Activated naive CD8-positive, alpha-beta T cell treated with anti-CD3 and anti-CD28 coated beads, Interleukin-2, amount 50 U/mL, for 24 hours (primary cell): ENCODE data around the gene ARHGEF17.

ENCODE experiments used
- ATAC-seq: fragments of 150-1000 bp; cut with Tn5 transposase; one replicate; pipeline ENCODE4 v1.10.0; 2021
- DNase-seq: peaks from one replicate; pipeline ENCODE4 v3.0.0; 2021
- H3K27ac Mint-ChIP-seq: one replicate; pipeline ENCODE4 v1.8.0; 2021; ENCODE audit warnings: mild to moderate bottlenecking, mixed read lengths
- H3K27me3 Mint-ChIP-seq: one replicate; pipeline ENCODE4 v1.8.0; 2021; ENCODE audit warnings: mixed read lengths
- H3K36me3 Mint-ChIP-seq: one replicate; pipeline ENCODE4 v1.8.0; 2021; ENCODE audit warnings: low read depth, mixed read lengths
- H3K4me1 Mint-ChIP-seq: one replicate; pipeline ENCODE4 v1.8.0; 2021; ENCODE audit warnings: mixed read lengths
- H3K4me3 Mint-ChIP-seq: one replicate; pipeline ENCODE4 v1.8.0; 2021; ENCODE audit warnings: mild to moderate bottlenecking, moderate library complexity, mixed read lengths
- H3K9me3 Mint-ChIP-seq: one replicate; pipeline ENCODE4 v1.8.0; 2021; ENCODE audit warnings: mixed read lengths

The ARHGEF17 gene

GRCh38 chr11:73337846-73338245, 29.8 kb downstream of the ARHGEF17 start:
- Mint-ChIP-seq H3K4me1 (peaks cover 3% of the 10 kb centered on the region), H3K27ac (no peak overlapping the region), H3K27me3 (no peaks in the 10 kb centered on the region), H3K36me3 (no peaks in the 10 kb centered on the region), H3K4me3 (no peak overlapping the region), H3K9me3 (no peaks in the 10 kb centered on the region)
- DNase-seq (no peak), ATAC-seq (no peak)

GRCh38 chr11:73338279-73338678, 30.2 kb downstream of the ARHGEF17 start:
- Mint-ChIP-seq H3K4me1 (peaks cover 3% of the 10 kb centered on the region), H3K4me3 (no peak overlapping the region), H3K36me3 (no peaks in the 10 kb centered on the region)

GRCh38 chr11:73340164-73340563, 32.1 kb downstream of the ARHGEF17 start:
- Mint-ChIP-seq H3K36me3 (no peaks in the 10 kb centered on the region), H3K27me3 (no peaks in the 10 kb centered on the region), H3K9me3 (no peaks in the 10 kb centered on the region), H3K4me3 (no peak overlapping the region), H3K4me1 (peaks cover 3% of the 10 kb centered on the region), H3K27ac (no peak overlapping the region)
- ATAC-seq (no peak), DNase-seq (no peak)

More at GRCh38 chr11:73338279-73338678, 30.2 kb downstream of the ARHGEF17 start:
- no peak for ATAC-seq
- H3K27ac Mint-ChIP-seq = no peak overlapping the region
- DNase-seq = no peak
- no peaks in the 10 kb centered on the region for H3K9me3 Mint-ChIP-seq
- no peaks in the 10 kb centered on the region for H3K27me3 Mint-ChIP-seq

GRCh38 chr11:73342633-73343032, 34.6 kb downstream of the ARHGEF17 start:
- DNase-seq (no peak), ATAC-seq (no peak)
- no peak overlapping the region for H3K27ac Mint-ChIP-seq
- no peaks in the 10 kb centered on the region for H3K27me3 Mint-ChIP-seq
- no peak overlapping the region for H3K4me3 Mint-ChIP-seq
- H3K36me3 Mint-ChIP-seq = no peaks in the 10 kb centered on the region
- H3K9me3 Mint-ChIP-seq = no peaks in the 10 kb centered on the region
- no peaks in the 10 kb centered on the region for H3K4me1 Mint-ChIP-seq

- Mint-ChIP-seq H3K9me3 (no peaks in the 10 kb centered on the region), H3K4me3 (no peak overlapping the region), H3K4me1 (no peaks in the 10 kb centered on the region), H3K27me3 (peaks cover under 1% of the 10 kb centered on the region), H3K27ac (no peak overlapping the region), H3K36me3 (no peaks in the 10 kb centered on the region)
- DNase-seq (no peak), ATAC-seq (no peak)
Observed at GRCh38 chr11:73343076-73343873, 35.2 kb downstream of the ARHGEF17 start.

- no peak for DNase-seq
- Mint-ChIP-seq H3K36me3 (no peaks in the 10 kb centered on the region), H3K4me1 (no peaks in the 10 kb centered on the region), H3K27ac (no peak overlapping the region), H3K27me3 (peaks cover 2% of the 10 kb centered on the region), H3K9me3 (no peaks in the 10 kb centered on the region), H3K4me3 (no peak overlapping the region)
- ATAC-seq = no peak
Observed at GRCh38 chr11:73344191-73344607, 36.1 kb downstream of the ARHGEF17 start.

- Mint-ChIP-seq H3K9me3 (no peaks in the 10 kb centered on the region), H3K27ac (no peak overlapping the region), H3K4me3 (no peak overlapping the region), H3K36me3 (no peaks in the 10 kb centered on the region), H3K4me1 (no peaks in the 10 kb centered on the region), H3K27me3 (peaks cover 2% of the 10 kb centered on the region)
- no peak for DNase-seq
- ATAC-seq = no peak
Observed at GRCh38 chr11:73345481-73346160, 37.5 kb downstream of the ARHGEF17 start.

GRCh38 chr11:73346186-73346935, 38.3 kb downstream of the ARHGEF17 start:
- DNase-seq (no peak), ATAC-seq (no peak)
- H3K9me3 Mint-ChIP-seq = no peaks in the 10 kb centered on the region
- peaks cover 2% of the 10 kb centered on the region for H3K27me3 Mint-ChIP-seq
- no peaks in the 10 kb centered on the region for H3K36me3 Mint-ChIP-seq
- H3K4me1 Mint-ChIP-seq = peaks cover 2% of the 10 kb centered on the region
- H3K27ac Mint-ChIP-seq = no peak overlapping the region
- no peak overlapping the region for H3K4me3 Mint-ChIP-seq

GRCh38 chr11:73347067-73347466, 39.0 kb downstream of the ARHGEF17 start:
- H3K27ac Mint-ChIP-seq = no peak overlapping the region
- no peak overlapping the region for H3K4me3 Mint-ChIP-seq
- peaks cover 2% of the 10 kb centered on the region for H3K27me3 Mint-ChIP-seq
- no peak for DNase-seq
- no peaks in the 10 kb centered on the region for H3K36me3 Mint-ChIP-seq
- H3K9me3 Mint-ChIP-seq = no peaks in the 10 kb centered on the region
- ATAC-seq = no peak
- H3K4me1 Mint-ChIP-seq = peaks cover 2% of the 10 kb centered on the region

GRCh38 chr11:73348838-73349237, 40.8 kb downstream of the ARHGEF17 start:
- no peaks in the 10 kb centered on the region for H3K36me3 Mint-ChIP-seq
- ATAC-seq (no peak), DNase-seq (no peak)
- no peaks in the 10 kb centered on the region for H3K9me3 Mint-ChIP-seq
- no peak overlapping the region for H3K27ac Mint-ChIP-seq
- H3K27me3 Mint-ChIP-seq = peaks cover 2% of the 10 kb centered on the region
- no peak overlapping the region for H3K4me3 Mint-ChIP-seq
- H3K4me1 Mint-ChIP-seq = peaks cover 2% of the 10 kb centered on the region

GRCh38 chr11:73349633-73350032, 41.6 kb downstream of the ARHGEF17 start:
- no peak overlapping the region for H3K4me3 Mint-ChIP-seq
- H3K4me1 Mint-ChIP-seq = peaks cover 2% of the 10 kb centered on the region
- H3K27me3 Mint-ChIP-seq = peaks cover 2% of the 10 kb centered on the region
- H3K27ac Mint-ChIP-seq = no peak overlapping the region
- DNase-seq (no peak), ATAC-seq (no peak)
- H3K9me3 Mint-ChIP-seq = no peaks in the 10 kb centered on the region
- H3K36me3 Mint-ChIP-seq = no peaks in the 10 kb centered on the region

- Mint-ChIP-seq H3K4me1 (peaks cover 2% of the 10 kb centered on the region), H3K27me3 (peaks cover 2% of the 10 kb centered on the region), H3K27ac (no peak overlapping the region), H3K9me3 (no peaks in the 10 kb centered on the region), H3K4me3 (no peak overlapping the region), H3K36me3 (no peaks in the 10 kb centered on the region)
- DNase-seq (peak; percentile 49), ATAC-seq (peak; percentile 60)
Observed at GRCh38 chr11:73350908-73351636, 43.0 kb downstream of the ARHGEF17 start.

GRCh38 chr11:73353422-73353821, 45.3 kb downstream of the ARHGEF17 start:
- Mint-ChIP-seq H3K4me1 (peaks cover 2% of the 10 kb centered on the region), H3K27ac (no peak overlapping the region), H3K4me3 (no peak overlapping the region), H3K36me3 (no peaks in the 10 kb centered on the region), H3K27me3 (peaks cover under 1% of the 10 kb centered on the region), H3K9me3 (no peaks in the 10 kb centered on the region)
- ATAC-seq = no peak
- DNase-seq = no peak

- ATAC-seq (no peak), DNase-seq (no peak)
- H3K4me1 Mint-ChIP-seq = peaks cover 2% of the 10 kb centered on the region
- no peak overlapping the region for H3K4me3 Mint-ChIP-seq
- no peaks in the 10 kb centered on the region for H3K36me3 Mint-ChIP-seq
- H3K9me3 Mint-ChIP-seq = no peaks in the 10 kb centered on the region
- no peak overlapping the region for H3K27ac Mint-ChIP-seq
- no peaks in the 10 kb centered on the region for H3K27me3 Mint-ChIP-seq
Observed at GRCh38 chr11:73355109-73355508, 47.0 kb downstream of the ARHGEF17 start.
